Activated CD4-positive, alpha-beta memory T cell treated with anti-CD3 and anti-CD28 coated beads, Interleukin-2, amount 10 ng/mL, durations not matched to agents 7 days and 5 days (primary cell): ENCODE results near the gene ZRANB3. TPM values are rescaled to one million over a fixed set of nuclear protein-coding genes. Genes with fewer than 3 reads are reported as not detected.

Experiments
- CTCF ChIA-PET: fragments of 350-600 bp; sonication (Branson Sonifier 250); formaldehyde crosslinking; loops from one replicate; lab custom pipeline; 2021; ENCODE audit warnings: antibody characterized with exemption, inconsistent platforms; lab: Charles Lee
- POLR2A ChIA-PET: fragments of 350-600 bp; sonication (Branson Sonifier 250); formaldehyde crosslinking; loops from one replicate; lab custom pipeline; 2021; ENCODE audit warnings: antibody characterized with exemption; lab: Charles Lee
- DNase-seq: peaks from one replicate; pipeline ENCODE4 v3.0.0-alpha.2; 2020
- H3K27ac Mint-ChIP-seq: one replicate; pipeline ENCODE4 v1.8.0; 2021; ENCODE audit warnings: mild to moderate bottlenecking, mixed read lengths
- H3K27me3 Mint-ChIP-seq: one replicate; pipeline ENCODE4 v1.8.0; 2021; ENCODE audit warnings: mixed read lengths
- H3K36me3 Mint-ChIP-seq: one replicate; pipeline ENCODE4 v1.8.0; 2021; ENCODE audit warnings: low read depth, mixed read lengths
- H3K4me1 Mint-ChIP-seq: one replicate; pipeline ENCODE4 v1.8.0; 2021; ENCODE audit warnings: mixed read lengths
- H3K4me3 Mint-ChIP-seq: one replicate; pipeline ENCODE4 v1.8.0; 2021; ENCODE audit warnings: mild to moderate bottlenecking, mixed read lengths
- H3K9me3 Mint-ChIP-seq: one replicate; pipeline ENCODE4 v1.8.0; 2021; ENCODE audit warnings: mixed read lengths
- total RNA-seq, 2 experiments: library from RNA; stranded (reverse); gene quantifications; one replicate each; pipeline ENCODE4 v1.2.3, GENCODE V29; 2021

Gene ZRANB3
- total RNA-seq, 2 experiments from 2014 or later, result 5.8 to 6.2 TPM

DNA sequence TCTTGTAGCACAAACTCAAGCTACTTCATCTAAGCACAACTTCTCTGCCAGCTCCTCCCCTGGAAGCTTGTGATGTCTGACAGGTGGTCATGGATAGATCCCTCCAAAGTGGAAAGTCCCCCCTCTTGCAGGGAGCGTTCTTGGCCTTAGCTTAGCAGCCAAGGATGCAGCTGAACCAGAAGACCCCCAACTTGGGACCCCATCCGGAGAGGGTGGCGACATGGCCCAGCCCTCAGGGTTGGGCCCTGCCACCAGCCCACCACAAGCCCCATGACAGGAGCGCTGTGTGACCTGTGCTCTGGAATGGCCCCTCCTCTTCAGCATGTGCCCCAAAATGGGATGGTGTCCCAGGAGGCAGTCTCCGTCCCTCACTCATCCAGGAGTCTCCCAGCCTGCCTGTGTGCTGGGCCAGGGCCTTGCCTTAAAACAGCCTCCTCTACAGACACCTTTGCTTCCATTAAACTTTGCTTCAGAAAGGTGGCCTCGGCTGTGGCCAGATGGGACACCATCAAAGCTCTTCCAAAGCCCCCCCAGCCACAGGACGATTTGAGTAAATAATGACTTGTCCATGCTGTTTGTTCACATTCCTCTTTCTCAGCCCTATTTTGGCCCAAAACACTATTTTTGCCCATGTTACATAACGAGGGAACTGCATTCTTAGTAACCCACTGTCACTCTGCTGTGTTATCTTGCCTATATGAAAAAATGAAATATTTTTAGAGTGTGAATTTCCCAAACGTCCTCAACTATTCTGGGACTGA lies 356.8 kb downstream of the ZRANB3 start:
- H3K27ac Mint-ChIP-seq, result no peak overlapping the region
- no peaks in the 10 kb centered on the region for H3K27me3 Mint-ChIP-seq
- H3K36me3 Mint-ChIP-seq, result peaks cover 51% of the 10 kb centered on the region
- ChIA-PET CTCF (interaction anchor here (1.4 kb wide), 1 partner anchor 14 kb away, joined by 3 read pairs; no protein-coding TSS in a partner anchor), POLR2A (no interaction called here)
- H3K4me3 Mint-ChIP-seq, result no peak overlapping the region
- H3K9me3 Mint-ChIP-seq, result peaks cover 4% of the 10 kb centered on the region
- DNase-seq, result no peak
- peaks cover 9% of the 10 kb centered on the region for H3K4me1 Mint-ChIP-seq

DNA sequence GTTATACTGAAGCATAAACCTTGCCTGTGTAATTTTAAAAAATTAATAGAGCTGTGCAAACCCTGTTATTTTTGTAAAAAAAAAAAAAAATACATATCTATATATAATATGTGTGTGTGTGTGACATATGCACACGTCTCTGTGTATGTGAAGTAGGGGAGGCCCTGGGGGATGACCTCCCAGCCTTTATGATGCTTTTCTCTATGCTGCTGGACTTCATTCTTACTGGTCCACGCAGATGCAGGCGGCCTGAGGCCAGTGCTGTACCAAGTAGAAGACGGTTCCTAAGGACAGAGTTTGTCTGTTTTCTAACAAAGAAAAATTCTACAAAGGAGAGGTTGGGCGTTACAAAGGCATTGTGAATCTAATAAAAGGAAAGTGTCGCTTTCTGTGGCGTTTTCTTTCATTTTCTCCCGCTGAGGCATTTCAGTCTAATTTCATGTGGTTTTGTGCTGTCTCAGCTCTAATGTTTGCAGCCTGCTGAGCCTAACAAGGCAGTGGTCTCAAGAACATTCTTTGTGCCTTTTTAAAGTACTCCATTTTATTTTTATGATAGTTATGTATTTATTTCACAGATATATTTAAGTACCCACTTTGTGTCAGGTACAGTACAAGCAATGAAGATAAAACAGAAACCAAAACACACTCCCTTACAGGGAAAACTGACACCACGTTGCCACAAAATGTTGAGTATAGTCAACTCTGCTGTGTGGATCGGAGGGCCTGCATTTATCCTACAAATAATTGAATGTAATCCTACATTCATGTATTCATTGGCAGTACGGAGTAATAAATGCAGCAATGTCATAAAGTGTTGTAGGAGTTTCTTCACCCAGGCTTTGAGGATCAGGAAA lies 360.9 kb downstream of the ZRANB3 start:
- no peak for DNase-seq
- H3K36me3 Mint-ChIP-seq, result peaks cover 55% of the 10 kb centered on the region
- POLR2A ChIA-PET, result interaction anchor here (1.6 kb wide), 1 partner anchor 252 kb away, joined by 3 read pairs; the partner anchor contains the start of gene CCNT2
- H3K27me3 Mint-ChIP-seq, result no peaks in the 10 kb centered on the region
- peak overlapping the region; percentile 46 for H3K27ac Mint-ChIP-seq
- peaks cover 9% of the 10 kb centered on the region for H3K4me1 Mint-ChIP-seq
- H3K9me3 Mint-ChIP-seq, result no peaks in the 10 kb centered on the region
- CTCF ChIA-PET, result no interaction called here
- H3K4me3 Mint-ChIP-seq, result peak overlapping the region; percentile 58

DNA sequence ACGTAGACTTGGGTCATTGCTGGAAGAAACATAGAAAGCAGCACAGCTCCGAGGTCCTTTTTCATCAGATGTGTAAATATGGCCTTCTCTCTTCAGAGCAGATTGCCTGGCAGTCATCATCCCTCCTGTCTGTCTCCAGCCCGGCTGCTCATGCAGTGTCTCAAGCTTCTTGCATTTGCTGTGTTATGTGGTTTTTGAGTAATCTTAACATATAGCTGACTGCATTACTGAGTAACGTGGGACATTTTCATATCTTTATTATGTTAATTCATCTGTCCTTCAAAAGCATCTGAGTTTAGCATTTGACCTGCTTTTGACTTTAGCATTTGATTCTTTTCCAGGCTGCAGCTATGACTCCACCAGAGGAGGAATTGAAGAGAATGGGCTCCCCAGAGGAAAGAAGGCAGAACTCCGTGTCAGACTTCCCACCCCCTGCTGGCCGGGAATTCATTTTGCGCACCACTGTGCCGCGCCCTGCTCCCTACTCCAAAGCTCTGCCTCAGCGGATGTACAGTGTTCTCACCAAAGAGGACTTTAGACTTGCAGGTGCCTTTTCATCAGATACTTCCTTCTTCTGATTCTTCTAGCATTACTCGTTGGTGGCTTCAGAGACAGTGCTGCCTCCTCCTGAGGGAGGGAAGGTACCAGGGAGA lies 362.7 kb downstream of the ZRANB3 start:
- ChIA-PET POLR2A (no interaction called here), CTCF (interaction anchor here (1.8 kb wide), 2 partner anchors 16 to 164 kb away, joined by 5 read pairs; no protein-coding TSS in a partner anchor)
- no peaks in the 10 kb centered on the region for H3K27me3 Mint-ChIP-seq
- H3K36me3 Mint-ChIP-seq, result peaks cover 53% of the 10 kb centered on the region
- no peak overlapping the region for H3K27ac Mint-ChIP-seq
- no peak for DNase-seq
- peaks cover 10% of the 10 kb centered on the region for H3K4me1 Mint-ChIP-seq
- no peaks in the 10 kb centered on the region for H3K9me3 Mint-ChIP-seq
- no peak overlapping the region for H3K4me3 Mint-ChIP-seq

DNA sequence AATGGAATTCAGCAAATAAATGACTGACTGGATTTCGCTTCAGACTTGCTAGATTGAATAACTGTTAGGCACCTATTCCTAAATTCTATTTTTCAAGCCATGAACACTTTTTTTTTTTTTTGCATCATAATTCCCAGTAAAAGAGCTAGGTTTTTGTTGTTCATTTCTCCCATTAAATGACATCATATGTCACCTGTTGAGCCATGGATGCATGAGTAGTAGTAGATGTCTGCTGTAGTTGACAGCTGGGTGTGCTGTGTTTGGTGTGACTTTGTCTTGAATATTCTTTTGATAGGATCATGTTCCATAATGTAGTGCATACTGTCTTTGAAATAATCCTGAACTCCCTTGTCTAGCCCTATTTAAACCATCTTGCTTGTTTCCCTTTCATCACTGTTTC lies 363.7 kb downstream of the ZRANB3 start:
- Mint-ChIP-seq H3K27ac (no peak overlapping the region), H3K9me3 (no peaks in the 10 kb centered on the region), H3K36me3 (peaks cover 48% of the 10 kb centered on the region), H3K4me3 (no peak overlapping the region), H3K4me1 (peaks cover 18% of the 10 kb centered on the region), H3K27me3 (no peaks in the 10 kb centered on the region)
- CTCF ChIA-PET, result interaction anchor here (0.7 to 1.8 kb wide), 3 partner anchors 13 to 542 kb away, joined by 3 to 5 read pairs (median 3); no protein-coding TSS in a partner anchor
- no peak for DNase-seq
- POLR2A ChIA-PET, result no interaction called here

DNA sequence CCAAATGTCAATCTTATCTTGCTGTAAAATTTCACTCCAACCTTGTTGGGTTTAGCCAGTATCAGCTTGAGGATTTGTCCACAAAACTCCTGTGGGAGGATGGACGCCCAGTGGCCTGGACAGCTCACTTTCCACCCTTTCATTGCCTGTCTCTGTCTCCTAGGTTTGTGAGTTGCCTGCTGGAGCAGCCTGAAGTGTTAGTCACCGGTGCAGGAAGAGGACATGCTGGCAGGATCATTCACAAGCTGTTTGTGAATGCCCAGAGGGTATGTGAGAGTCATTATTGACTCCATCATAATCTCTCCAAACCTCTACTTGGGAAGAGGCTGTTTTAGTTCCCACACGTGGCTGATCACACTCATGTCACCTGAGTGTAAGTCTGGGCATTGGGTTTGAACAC lies 366.6 kb downstream of the ZRANB3 start:
- Mint-ChIP-seq H3K27ac (no peak overlapping the region), H3K4me1 (peaks cover 13% of the 10 kb centered on the region), H3K27me3 (no peaks in the 10 kb centered on the region), H3K4me3 (no peak overlapping the region), H3K9me3 (no peaks in the 10 kb centered on the region), H3K36me3 (peaks cover 38% of the 10 kb centered on the region)
- ChIA-PET CTCF (interaction anchor here (0.7 kb wide), 1 partner anchor 17 kb away, joined by 4 read pairs; no protein-coding TSS in a partner anchor), POLR2A (no interaction called here)
- no peak for DNase-seq

DNA sequence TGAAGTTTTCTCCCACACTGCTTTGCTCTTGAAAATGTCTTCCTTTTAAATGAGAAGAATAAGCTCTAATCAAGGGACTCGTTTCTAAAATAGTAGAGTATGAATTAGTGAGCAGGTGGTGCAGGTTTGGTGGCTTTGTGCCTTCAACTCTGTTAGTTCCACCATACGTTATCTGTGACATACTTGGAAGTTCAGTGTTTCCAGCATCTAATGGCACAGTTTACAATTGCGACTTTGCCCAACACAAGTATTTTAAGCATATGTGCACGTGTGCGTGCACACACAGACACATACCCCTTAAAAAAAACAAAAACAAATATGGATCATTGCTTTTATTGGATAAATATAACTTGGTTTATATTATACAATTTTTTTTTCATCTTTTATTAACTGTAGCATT lies 367.1 kb downstream of the ZRANB3 start:
- DNase-seq, result no peak
- Mint-ChIP-seq H3K27ac (no peak overlapping the region), H3K36me3 (peaks cover 36% of the 10 kb centered on the region), H3K27me3 (no peaks in the 10 kb centered on the region), H3K4me3 (no peak overlapping the region), H3K4me1 (peaks cover 13% of the 10 kb centered on the region), H3K9me3 (no peaks in the 10 kb centered on the region)
- ChIA-PET POLR2A (no interaction called here), CTCF (interaction anchor here (0.7 kb wide), 1 partner anchor 16 kb away, joined by 4 read pairs; no protein-coding TSS in a partner anchor)

DNA sequence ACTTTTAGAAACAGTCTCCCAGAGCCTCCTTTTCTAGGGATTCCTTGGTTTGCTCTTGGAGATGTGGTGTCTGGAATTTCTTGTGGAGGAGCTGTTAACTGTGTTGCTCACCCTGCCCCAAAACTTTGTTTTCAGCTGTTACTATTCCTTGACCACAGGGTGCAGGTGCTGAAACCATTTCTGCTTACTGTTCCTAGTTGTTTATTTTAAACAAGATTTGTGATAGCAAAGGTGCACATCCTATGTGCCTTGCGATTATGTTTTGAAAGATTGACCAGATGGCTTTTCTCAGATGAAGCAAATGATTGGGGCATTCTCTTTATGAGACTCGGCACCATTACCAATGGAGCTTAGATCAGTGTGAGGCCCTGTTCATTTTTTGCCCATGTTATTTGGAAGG lies 367.7 kb downstream of the ZRANB3 start:
- H3K27ac Mint-ChIP-seq, result no peak overlapping the region
- peaks cover 13% of the 10 kb centered on the region for H3K4me1 Mint-ChIP-seq
- POLR2A ChIA-PET, result no interaction called here
- H3K9me3 Mint-ChIP-seq, result no peaks in the 10 kb centered on the region
- CTCF ChIA-PET, result no interaction called here
- H3K27me3 Mint-ChIP-seq, result no peaks in the 10 kb centered on the region
- no peak overlapping the region for H3K4me3 Mint-ChIP-seq
- H3K36me3 Mint-ChIP-seq, result peaks cover 35% of the 10 kb centered on the region
- DNase-seq, result no peak

DNA sequence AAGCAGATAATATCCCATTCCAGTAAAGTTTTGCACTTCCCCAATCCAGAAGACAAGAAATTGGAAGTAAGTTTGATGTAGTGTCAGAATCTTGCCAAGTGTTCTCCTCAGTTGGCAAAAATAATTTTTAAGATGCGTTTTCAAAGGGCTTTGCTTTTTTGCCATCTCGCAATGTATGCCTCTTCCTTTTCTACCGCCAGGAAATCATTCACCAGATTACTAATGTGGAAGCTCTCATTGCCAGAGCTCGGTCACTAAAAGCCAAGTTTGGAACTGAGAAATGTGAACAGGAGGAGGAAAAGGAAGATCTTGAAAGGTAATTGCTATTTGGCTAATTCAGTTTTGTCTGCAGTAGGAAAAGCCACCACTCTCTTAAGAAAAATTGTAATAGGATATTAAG lies 368.2 kb downstream of the ZRANB3 start:
- ChIA-PET CTCF (no interaction called here), POLR2A (no interaction called here)
- Mint-ChIP-seq H3K27me3 (no peaks in the 10 kb centered on the region), H3K4me3 (no peak overlapping the region), H3K4me1 (peaks cover 13% of the 10 kb centered on the region), H3K36me3 (peaks cover 35% of the 10 kb centered on the region), H3K27ac (no peak overlapping the region), H3K9me3 (no peaks in the 10 kb centered on the region)
- no peak for DNase-seq

DNA sequence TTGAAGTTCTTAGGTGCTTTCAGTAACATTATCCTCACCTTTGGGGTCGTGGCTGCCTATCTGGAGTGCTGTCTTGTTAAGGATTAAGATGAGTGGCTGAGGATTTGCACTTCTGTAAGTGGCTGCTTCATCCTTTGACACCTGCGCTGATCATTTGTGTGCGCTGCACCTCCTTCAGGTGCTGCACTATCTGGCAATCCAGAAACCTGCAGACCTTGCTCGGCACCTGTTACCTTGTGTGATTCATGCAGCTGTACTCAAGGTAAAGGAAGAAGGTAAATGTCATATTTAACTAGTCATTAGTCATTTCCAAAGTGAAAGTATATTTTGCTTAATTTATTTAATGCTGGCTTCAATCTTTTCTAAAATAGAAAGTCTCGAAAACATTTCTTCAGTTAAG lies 368.6 kb downstream of the ZRANB3 start:
- Mint-ChIP-seq H3K4me3 (no peak overlapping the region), H3K27me3 (no peaks in the 10 kb centered on the region), H3K4me1 (peaks cover 13% of the 10 kb centered on the region), H3K27ac (no peak overlapping the region), H3K36me3 (peaks cover 33% of the 10 kb centered on the region), H3K9me3 (no peaks in the 10 kb centered on the region)
- DNase-seq, result no peak
- ChIA-PET CTCF (no interaction called here), POLR2A (no interaction called here)

DNA sequence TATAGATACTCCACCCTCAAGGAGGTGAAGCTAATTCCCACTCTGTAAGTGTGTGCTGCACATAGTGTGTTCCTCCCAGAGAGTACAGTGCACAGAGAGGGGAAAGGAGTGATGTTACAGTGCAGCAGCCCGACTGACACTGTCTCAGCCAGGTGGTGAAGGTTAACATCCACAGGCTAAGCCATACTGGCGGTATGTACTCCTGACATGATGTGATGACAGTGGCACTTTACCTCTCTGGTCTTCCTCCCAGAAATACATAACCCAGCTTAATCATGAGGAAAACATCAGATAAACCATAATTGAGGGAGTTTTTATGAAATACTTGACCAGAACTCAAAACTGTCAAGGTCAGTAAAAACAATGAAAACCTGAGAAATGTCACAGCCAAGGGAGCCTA lies 371.8 kb downstream of the ZRANB3 start:
- no peaks in the 10 kb centered on the region for H3K27me3 Mint-ChIP-seq
- DNase-seq, result no peak
- ChIA-PET POLR2A (no interaction called here), CTCF (no interaction called here)
- no peak overlapping the region for H3K4me3 Mint-ChIP-seq
- H3K9me3 Mint-ChIP-seq, result no peaks in the 10 kb centered on the region
- H3K36me3 Mint-ChIP-seq, result peaks cover 48% of the 10 kb centered on the region
- H3K27ac Mint-ChIP-seq, result no peak overlapping the region
- peaks cover 22% of the 10 kb centered on the region for H3K4me1 Mint-ChIP-seq

DNA sequence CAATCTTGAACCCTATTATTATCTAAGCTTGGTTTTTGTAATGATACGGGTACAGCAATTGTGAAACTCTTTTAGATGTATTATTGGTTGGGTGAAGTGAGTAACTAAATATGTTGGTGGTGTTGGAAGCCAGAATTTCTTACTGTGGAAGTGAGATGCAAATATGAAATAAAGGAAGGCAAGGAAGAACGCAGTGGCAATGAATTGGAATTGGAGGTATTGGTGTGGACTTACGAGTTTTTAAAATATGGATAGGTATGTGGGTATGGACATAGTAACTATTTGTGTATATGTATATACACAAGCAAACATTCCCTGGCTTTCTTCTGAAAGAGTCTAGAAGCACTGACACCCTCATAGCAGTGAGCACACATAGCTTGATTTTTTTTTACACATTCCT lies 373.2 kb downstream of the ZRANB3 start:
- no peaks in the 10 kb centered on the region for H3K27me3 Mint-ChIP-seq
- peaks cover 24% of the 10 kb centered on the region for H3K4me1 Mint-ChIP-seq
- POLR2A ChIA-PET, result no interaction called here
- H3K4me3 Mint-ChIP-seq, result no peak overlapping the region
- DNase-seq, result no peak
- no peak overlapping the region for H3K27ac Mint-ChIP-seq
- H3K36me3 Mint-ChIP-seq, result peaks cover 52% of the 10 kb centered on the region
- CTCF ChIA-PET, result no interaction called here
- H3K9me3 Mint-ChIP-seq, result no peaks in the 10 kb centered on the region

DNA sequence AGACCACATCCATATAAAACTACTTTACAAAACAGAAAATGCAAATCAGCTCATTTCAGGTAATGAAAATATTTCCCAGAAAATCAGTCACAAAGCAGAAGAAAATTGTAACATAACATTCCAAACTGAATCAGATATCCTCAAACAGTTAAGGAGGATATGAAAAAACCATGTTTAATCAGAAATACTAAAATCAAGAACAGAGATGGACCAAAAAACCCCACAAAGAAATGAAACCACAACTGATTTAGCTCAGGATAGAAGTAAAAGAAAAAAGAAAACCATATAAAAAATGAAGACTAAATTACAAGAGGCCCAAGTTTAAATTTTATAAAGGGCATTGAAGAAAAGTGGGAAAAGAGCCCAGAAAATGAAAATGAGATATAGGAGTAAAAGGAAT lies 376.1 kb downstream of the ZRANB3 start:
- Mint-ChIP-seq H3K27me3 (no peaks in the 10 kb centered on the region), H3K4me1 (peaks cover 21% of the 10 kb centered on the region), H3K4me3 (no peak overlapping the region), H3K36me3 (peaks cover 72% of the 10 kb centered on the region), H3K9me3 (no peaks in the 10 kb centered on the region), H3K27ac (no peak overlapping the region)
- POLR2A ChIA-PET, result no interaction called here
- CTCF ChIA-PET, result no interaction called here
- DNase-seq, result no peak

DNA sequence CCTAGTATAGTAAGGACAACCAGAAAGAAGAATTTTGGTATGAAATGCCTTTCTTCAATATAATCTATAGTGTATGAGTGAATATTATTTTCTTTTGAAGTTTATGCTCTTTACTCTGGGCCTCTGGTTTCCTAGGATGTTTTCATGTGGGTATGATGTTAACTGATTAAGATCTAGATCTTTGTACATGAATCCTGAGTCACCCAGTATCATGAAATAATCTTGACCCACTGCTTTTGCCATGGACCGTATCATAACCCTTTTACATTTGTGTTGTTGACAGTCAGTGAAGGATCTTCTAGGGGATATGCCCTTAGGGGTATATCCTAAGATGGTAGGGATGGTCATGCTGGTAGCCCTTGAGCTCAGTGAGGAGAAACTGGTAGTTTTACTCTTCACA lies 378.7 kb downstream of the ZRANB3 start:
- no peak overlapping the region for H3K4me3 Mint-ChIP-seq
- no peak for DNase-seq
- no peak overlapping the region for H3K27ac Mint-ChIP-seq
- POLR2A ChIA-PET, result no interaction called here
- H3K36me3 Mint-ChIP-seq, result peaks cover 51% of the 10 kb centered on the region
- CTCF ChIA-PET, result no interaction called here
- H3K4me1 Mint-ChIP-seq, result peaks cover 21% of the 10 kb centered on the region
- no peaks in the 10 kb centered on the region for H3K27me3 Mint-ChIP-seq
- no peaks in the 10 kb centered on the region for H3K9me3 Mint-ChIP-seq
